ENCODE measurements around the gene TACC2.

The TACC2 gene

GRCh38 chr10:122277526-122278136, 288.7 kb downstream of the TACC2 start:
- TF ChIP-seq, protein P1, sequence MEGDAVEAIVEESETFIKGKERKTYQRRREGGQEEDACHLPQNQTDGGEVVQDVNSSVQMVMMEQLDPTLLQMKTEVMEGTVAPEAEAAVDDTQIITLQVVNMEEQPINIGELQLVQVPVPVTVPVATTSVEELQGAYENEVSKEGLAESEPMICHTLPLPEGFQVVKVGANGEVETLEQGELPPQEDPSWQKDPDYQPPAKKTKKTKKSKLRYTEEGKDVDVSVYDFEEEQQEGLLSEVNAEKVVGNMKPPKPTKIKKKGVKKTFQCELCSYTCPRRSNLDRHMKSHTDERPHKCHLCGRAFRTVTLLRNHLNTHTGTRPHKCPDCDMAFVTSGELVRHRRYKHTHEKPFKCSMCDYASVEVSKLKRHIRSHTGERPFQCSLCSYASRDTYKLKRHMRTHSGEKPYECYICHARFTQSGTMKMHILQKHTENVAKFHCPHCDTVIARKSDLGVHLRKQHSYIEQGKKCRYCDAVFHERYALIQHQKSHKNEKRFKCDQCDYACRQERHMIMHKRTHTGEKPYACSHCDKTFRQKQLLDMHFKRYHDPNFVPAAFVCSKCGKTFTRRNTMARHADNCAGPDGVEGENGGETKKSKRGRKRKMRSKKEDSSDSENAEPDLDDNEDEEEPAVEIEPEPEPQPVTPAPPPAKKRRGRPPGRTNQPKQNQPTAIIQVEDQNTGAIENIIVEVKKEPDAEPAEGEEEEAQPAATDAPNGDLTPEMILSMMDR (IDR thresholded peaks at IDR 0.05; ENCODE audit: low read depth, low read length, missing control alignments) = no peak
- no peak for DNase-seq (ENCODE audit: extremely low read depth, low read depth)
- H3K4me3 ChIP-seq (replicated peaks; ENCODE audit: low read depth, low read length) = no peak overlapping the region

- no peak overlapping the region for H3K4me3 ChIP-seq (replicated peaks; ENCODE audit: low read depth, low read length)
- no peak for DNase-seq (ENCODE audit: extremely low read depth, low read depth)
- TF ChIP-seq, protein P1 (IDR thresholded peaks at IDR 0.05; ENCODE audit: low read depth, low read length, missing control alignments) = peak; percentile 71
These were observed 290.8 kb downstream of the TACC2 start for GRCh38 chr10:122279725-122280141.

DNA sequence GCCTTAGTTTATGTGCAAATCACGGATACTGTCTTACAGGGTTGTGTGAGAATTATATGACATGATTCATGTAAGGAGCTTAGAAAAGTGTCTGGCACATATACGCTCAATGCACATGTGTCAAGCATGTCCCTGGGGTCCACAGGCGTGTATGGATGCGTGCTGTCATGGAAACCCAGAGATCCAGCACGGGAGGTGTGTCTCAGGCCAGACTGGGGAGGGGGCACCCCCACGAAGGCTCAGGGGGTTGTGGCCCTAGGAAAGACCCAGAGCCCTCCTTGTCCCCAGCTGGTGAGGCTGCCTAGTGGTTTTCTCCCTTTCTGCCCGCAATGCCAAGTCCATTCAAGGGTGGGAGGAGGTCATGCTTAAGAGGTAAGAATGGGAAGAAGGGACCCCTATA, 291.2 kb downstream of the TACC2 start:
- TF ChIP-seq, protein P1 (IDR thresholded peaks at IDR 0.05; ENCODE audit: low read depth, low read length, missing control alignments) = no peak
- DNase-seq (ENCODE audit: extremely low read depth, low read depth) = no peak
- no peak overlapping the region for H3K4me3 ChIP-seq (replicated peaks; ENCODE audit: low read depth, low read length)

DNA sequence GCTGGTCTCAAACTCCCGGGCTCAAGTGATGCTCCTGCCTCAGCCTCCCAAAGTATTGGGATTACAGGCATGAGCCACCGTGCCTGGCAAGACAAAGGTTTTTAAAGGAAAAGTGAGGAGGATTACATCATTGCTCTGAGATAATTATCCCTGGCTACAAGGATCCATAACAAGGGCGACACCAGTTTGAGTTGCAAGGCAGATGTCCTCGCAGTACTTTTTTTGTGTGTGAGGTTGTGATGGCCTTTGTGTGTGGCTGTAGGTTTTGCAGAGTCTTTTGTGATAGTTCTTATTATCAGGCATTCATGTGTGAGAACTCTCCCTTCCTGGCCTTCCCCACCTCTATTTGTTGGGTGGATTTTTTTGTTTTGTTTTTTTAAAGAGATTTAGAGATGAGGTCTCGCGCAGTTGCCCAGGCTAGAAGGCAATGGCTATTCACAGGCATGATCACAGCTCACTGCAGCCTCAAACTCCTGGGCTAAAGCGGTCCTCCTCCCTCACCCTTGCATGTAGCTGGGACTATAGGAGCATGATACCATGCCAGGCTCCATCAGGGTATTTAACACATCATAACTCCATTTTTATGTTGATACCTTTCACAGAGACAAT, 292.2 kb downstream of the TACC2 start:
- H3K4me3 ChIP-seq (replicated peaks; ENCODE audit: low read depth, low read length) = no peak overlapping the region
- TF ChIP-seq, protein P1 (IDR thresholded peaks at IDR 0.05; ENCODE audit: low read depth, low read length, missing control alignments) = no peak
- DNase-seq (ENCODE audit: extremely low read depth, low read depth) = no peak

DNA sequence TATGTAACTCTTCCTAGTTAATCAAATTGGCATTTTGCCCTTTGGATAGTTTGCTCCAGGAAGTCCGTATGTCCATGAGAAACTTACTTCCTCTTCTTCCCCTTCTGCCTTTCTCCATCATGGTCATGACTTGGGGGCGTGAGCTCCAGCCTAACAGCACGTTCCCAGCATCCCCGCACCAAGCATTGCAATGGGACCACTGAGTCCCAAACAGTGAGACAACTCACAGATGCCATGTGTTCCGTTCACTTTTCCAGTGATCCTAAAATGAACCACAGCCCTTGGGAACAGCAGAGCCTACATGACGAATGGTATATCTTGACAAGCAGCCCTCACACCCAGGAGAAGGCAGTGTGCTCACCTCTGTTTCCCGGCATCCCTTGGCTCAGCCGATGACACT, 292.8 kb downstream of the TACC2 start:
- H3K4me3 ChIP-seq (replicated peaks; ENCODE audit: low read depth, low read length) = no peak overlapping the region
- no peak for DNase-seq (ENCODE audit: extremely low read depth, low read depth)
- TF ChIP-seq, protein P1 (IDR thresholded peaks at IDR 0.05; ENCODE audit: low read depth, low read length, missing control alignments) = no peak

- TF ChIP-seq, protein P1 (IDR thresholded peaks at IDR 0.05; ENCODE audit: low read depth, low read length, missing control alignments) = no peak
- no peak for DNase-seq (ENCODE audit: extremely low read depth, low read depth)
- no peak overlapping the region for H3K4me3 ChIP-seq (replicated peaks; ENCODE audit: low read depth, low read length)
These were observed 293.3 kb downstream of the TACC2 start for GRCh38 chr10:122282253-122282671.
